NCI-H82 (cell line): ENCODE results near the gene ERMN.
"Not testable (repeated sequence)": the region's sequence is repeated elsewhere in the genome, so short reads cannot be mapped to it uniquely, and the experiment has no call there.

Source experiments
- DNase-seq: peaks from one replicate; lab custom pipeline; 2025; lab: John Stamatoyannopoulos, UW

The ERMN gene

DNA sequence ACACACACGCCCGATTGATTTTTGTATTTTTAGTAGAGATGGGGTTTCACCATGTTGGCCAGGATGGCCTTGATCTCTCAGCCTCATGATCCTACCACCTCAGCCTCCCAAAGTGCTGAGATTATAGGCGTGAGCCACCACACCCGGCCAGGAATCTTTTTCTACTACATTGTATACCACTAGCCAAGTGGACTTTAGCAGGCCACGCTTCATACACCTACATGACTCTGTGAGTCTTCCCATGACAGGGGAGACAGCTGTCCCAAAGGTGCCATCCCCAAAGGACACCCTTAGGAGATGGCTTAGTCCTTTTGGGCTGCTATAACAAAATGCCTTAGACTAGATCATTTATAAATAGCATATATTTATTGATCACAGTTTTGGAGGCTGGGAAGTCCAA is 32.8 kb downstream of the ERMN start:
- no peak for DNase-seq

DNA sequence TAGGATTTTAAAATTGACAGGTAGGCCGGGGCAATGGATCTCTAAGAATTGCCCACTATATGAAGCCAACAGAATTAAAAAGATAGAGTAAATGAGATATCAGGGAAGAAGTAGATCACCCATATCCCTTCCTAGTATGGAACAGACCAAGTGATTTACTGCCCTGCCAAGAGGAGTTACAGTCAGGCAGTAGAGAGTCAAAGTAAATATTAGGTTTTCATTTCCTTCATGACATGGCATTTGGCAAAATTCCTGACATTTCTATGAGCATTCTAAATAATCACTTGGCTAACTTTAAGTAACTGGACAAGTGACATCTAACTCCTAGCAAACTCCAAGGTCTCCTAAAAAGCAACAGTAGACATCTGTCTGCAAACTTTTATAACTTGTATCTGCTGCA is 34.6 kb downstream of the ERMN start:
- no peak for DNase-seq

DNA sequence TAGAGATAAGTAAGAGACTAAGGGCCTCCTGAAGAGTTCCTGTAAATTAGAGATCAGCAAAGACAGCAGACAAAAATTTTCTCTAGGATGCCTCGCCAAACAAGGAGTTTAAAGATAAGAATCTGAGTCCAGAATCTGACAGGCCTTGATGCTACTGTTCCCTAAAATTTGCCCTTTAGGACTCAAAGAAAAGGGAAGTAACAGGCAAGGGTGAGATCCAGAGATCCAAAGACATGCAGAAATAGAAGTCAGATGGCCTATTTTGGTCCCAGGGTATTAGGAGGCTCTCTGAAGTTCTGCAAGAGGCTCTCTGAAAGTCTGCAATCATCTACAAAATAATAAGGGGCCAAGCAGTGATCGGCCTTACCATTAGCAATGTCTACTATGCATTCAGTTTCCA is 35.1 kb downstream of the ERMN start:
- no peak for DNase-seq

- DNase-seq: no peak
Measured at GRCh38 chr2:157287160-157287559, 38.5 kb downstream of the ERMN start.

DNA sequence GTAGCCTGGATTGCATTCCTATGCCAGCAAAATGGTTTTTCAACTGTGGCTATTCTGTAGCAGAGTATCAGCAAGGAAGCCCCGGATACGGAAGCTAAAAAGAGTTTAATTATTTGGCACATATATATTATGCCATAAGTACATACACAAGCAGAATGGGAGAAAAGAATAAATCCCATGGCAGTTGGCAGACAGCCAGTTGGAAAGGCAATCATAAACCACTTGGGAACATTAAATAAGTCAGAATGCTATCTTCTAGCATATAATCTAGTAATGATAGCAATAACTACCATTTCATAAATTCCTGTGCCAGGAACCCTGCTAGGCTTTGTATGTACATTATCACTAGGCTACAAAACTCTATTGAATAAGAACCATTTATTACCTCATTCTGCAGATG is 42.2 kb downstream of the ERMN start:
- DNase-seq: no peak

DNA sequence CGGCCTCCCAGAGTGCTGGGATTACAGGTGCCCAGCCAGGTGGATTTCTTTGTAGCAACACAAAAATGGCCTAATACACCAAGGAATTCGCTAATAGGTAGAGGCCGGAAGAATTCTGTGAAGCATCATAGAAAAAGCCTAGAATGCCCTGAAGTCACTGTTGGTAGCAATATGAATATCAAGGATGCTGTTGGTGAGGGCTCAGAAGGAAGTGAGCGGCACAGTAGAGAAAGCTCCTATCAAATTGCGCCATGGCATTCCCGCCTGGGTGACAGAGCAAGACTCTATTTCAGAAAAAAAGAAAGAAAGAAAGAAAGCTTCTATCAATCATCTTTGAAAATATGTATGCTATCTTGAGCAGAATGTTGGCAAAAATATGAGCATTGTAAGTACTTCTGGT is 44.3 kb downstream of the ERMN start:
- no peak for DNase-seq

GRCh38 chr2:157279311-157279710 is 46.3 kb downstream of the ERMN start:
- not testable (repeated sequence) for DNase-seq

- no peak for DNase-seq
Measured at GRCh38 chr2:157271590-157272203, 53.9 kb downstream of the ERMN start.

DNA sequence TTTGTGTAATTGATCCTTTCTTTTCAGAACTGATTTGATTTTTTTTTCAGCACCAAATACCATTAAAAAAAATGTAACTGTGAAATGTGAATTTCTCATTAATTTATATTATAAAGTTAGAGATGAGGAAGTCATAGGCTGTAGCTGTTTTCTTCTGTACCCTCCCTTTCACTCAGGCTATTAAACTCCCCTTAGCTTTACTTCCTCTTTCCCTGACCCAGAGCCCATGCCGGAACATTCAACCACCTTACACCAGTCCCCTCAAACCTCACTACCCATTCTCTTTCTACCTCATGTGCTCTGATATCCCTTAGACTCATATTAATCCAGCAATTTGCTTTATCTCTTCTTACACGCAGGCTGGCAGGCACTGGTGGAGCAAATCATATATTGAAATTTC is 55.7 kb downstream of the ERMN start:
- DNase-seq: no peak

- DNase-seq: no peak
Measured at GRCh38 chr2:157269060-157269459, 56.6 kb downstream of the ERMN start.
